Activated CD8-positive, alpha-beta memory T cell treated with anti-CD3 and anti-CD28 coated beads for 48 hours (primary cell): ENCODE data around the gene IRAG1.

Experiments used
- DNase-seq, 3 experiments: peaks; one replicate each; pipeline ENCODE4 v3.0.0-alpha.2; 2020; ENCODE audit warnings: low read depth in 2 of 3, low spot score in 2 of 3

The IRAG1 gene

DNA sequence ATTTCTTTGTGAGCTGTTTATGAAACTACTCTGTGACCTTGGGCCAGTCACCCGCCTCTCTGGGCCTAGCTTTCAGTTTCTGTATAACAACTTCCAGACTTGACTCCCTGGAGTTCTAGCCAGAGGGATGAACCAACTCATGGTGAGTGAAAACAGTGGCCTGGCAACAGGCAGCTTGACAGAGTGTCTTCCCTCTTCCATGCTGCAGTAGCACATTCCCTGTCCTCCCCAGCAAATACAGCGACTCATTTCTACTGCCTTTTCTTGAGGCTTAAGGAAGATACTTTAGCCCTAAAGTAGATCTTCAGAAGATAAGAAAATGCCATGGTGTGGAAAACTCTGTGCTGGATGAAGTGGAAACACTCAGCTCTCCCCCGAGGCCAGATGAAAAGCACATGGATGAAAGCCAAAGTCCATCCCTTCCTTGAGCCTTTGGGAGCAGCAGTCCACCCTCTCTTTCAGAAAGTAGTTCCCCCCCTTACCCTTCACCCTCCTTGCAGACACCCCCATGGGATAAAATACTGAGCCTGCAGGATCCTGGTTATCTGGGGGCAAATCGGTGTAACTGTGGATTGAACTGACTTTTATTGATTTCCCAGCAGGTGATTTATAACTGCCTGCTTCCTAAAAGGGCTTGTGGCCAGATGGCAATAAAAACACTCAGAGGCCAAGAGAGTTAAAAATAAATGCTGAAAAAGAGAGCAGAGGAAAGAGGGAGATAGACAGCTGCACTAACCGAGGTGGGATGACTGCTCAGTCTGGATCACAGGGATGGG, 24.1 kb downstream of the IRAG1 start:
- DNase-seq, result no peak

DNA sequence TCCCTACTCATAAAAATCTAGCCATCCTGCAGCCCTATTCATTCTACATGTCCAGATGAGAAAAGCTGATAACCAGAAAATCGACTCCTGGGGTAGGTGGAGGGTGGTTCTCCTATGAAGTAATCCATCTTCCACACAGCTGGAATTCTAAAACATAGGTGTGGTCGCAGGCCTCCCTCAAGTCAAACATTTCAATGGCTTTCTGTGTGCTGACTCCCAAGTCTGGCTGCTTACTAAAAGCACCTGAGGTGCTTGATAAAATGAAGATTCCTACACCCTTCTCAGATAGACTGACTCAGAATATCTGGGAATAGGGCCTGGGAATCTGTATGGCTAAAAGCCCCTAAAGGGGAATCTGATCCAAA, 26.1 kb downstream of the IRAG1 start:
- no peak for DNase-seq

DNA sequence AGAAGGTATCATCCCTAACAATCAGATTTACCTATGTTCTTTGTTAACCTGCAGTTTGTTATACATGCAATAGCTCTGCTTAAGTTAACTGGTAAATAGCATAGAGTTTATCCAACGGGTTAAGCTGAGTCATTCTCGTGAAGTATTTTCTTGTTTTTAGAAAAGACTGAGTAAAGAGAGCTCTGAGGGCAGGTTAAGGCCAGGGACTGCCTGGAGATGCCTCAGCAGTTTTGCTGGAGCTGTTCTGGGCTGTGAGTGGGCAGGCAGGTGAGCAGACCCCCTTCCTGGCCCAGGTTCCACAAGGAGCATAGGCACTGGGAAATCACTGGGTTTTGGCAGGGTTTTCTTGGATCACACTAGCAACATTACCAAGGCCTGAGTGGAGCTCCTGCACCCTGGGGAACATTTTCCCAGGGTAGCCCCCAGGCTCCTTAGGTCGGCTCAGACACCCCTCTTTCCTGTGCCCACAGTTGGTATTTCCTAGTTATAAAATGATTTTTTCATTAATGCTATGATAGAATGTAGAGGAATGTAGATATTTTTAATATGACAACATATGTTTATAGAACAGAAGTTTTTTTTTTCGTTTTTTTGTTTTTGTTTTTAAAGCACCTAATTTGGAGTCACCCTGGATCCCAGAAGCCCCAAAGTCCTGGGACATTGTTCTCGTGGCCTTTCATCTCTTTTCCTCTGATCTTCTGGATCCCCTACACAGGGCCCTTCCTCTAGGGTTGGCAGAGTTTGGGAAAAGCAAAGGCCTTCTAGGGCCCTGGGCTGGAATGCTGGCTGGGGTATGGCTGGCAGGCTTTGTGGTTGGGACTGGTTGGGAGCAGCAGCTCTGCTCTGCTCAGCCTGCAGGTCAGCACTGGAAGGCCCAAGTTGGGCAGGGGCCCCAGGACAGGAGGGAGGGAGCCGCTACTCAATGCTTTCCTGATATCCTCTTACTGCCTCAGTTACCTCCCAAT, 26.7 kb downstream of the IRAG1 start:
- no peak for DNase-seq

DNA sequence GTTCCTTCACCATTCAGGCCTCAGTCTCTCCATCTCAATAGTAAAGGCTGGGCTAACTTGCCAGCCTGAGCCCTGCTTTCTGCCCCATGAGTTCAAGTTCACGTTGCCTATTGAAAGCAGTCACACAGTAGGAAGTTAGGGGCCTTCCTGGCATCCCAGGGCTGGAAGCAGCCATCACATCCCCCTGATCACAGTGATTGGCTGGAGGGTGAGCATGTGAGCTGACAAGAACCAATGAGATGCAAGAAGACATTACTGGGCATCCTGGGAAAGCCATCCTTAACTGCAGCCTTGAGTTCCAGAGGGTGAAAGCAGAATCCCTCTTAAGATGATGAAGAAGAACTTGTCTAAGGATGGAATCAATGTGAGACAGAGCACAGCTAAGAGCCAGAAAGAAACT, 29.1 kb downstream of the IRAG1 start:
- DNase-seq, result no peak

DNA sequence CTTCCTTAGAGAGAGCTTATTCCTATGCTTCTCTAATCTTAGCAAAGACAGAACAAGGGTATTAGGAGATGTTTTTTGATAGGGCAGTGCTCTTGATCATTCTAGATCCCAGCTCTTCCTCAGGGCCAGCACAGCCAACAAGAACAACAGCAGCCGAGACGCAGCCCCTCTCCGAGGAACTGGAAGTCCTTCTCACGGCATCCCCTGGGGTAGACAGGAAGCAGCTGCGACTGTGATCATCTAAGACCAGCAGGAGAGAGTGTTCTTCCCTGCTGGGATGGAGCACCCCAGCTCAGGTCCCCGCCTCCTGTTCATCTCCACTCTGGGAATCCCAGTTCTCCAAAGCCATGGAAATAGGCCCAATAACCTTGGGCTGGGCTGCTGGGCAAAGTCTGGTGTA, 29.6 kb downstream of the IRAG1 start:
- no peak for DNase-seq

DNA sequence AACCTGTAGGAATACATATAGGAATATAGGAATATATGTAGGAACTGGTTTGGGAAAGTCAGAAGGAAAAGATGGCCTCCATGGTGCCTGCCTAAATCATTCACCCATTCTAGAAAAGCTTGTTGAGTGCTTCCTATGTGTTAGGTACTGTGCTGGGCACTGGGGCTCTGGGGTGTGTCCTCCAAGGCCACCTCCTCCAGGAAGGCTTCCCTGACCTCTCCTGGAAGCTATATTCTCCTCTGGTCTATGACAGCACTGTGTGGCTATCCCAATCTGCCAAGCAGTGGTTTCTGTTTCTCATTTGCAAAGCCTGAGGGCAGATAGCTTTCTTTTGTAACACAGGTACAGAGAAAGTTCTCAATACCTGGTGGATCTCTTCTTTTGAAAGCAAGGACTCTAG, 30.2 kb downstream of the IRAG1 start:
- DNase-seq, result no peak

DNA sequence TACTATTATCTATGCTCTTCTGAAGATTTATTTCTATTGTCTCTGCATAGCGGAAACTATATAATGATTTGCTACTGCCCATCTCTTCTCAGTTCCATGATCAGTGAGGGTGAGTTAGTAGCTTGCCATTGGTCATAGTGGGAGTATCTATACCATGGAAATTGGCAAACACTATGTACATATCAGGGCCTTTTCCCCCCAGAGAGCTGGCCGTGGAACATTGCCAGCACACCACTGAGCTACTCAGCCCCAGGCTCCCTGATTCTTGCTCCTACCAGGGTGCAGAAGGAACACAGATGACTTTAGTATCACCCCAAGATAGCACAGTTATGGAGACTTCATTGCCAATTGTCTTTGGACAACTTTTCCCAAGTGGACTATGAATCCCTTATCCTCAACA, 33.2 kb downstream of the IRAG1 start:
- DNase-seq, result no peak

DNA sequence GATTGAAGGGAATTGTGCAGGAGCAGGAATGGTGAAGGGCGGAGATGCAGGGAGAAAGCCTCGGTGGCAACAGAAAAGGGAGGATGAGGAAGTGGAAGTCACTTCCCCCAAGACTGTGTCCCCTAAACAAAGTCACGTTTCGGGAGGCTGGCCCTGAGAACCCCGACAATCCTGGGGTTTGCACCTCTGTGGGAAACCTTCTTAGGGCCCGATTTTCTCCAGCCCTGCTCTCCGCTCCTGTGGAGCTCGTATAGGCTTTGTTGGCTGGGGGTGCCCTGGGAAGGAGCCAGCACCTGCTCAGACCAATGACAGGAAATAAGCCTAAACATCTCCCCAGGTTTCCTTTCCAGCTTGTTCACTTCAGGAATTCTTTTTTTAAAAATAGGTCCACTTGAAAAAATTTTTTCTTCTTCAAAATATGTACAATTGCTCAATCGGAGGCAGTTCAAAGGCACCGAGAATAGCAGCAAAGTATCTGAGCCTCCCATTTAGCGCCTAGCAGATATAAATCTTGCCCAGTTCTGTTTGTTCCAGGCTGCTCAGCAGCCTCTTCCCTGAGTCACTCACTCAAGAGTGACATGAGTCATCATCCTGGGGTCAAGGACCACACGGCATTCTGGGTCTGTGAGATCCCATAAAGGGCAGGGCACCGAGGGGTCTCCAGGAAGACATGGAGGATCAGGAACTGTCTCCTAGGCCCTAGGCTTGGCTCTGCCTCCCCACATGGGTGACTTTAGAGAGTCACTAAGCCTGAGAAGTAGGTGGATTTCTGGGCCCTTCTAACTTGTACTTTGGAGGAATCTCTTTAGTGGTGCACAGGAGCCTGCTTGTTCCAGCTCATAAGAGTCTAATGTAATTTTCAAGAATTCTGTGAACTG, 34.0 kb downstream of the IRAG1 start:
- no peak for DNase-seq

DNA sequence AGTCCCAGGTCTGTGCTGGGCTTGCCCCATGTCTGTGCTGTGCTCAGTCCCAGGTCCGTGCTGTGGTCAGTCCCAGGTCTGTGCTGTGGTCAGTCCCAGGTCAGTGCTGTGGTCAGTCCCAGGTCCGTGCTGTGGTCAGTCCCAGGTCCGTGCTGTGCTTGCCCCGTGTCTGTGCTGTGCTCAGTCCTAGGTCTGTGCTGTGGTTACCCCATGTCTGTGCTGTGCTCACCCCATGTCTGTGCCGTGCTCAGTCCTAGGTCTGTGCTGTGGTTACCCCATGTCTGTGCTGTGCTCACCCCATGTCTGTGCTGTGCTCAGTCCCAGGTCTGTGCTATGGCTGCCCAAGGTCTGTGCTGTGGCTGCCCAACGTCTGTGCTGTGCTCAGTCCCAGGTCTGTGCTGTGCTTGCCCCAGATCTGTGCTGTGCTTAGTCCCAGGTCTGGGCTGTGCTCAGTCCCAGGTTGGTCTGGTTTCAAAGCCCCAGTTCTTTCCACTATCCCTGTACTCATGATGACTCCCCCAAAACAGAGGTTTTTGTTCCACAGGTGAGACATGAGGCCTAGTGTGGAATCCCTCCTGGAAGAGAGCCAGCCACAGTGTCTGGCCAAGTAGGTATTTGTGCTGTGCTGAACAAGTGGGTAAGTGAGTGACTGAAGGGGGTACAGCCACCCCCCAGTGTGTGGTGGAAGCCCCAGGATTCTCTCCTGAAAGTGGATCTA, 34.8 kb downstream of the IRAG1 start:
- no peak for DNase-seq

DNA sequence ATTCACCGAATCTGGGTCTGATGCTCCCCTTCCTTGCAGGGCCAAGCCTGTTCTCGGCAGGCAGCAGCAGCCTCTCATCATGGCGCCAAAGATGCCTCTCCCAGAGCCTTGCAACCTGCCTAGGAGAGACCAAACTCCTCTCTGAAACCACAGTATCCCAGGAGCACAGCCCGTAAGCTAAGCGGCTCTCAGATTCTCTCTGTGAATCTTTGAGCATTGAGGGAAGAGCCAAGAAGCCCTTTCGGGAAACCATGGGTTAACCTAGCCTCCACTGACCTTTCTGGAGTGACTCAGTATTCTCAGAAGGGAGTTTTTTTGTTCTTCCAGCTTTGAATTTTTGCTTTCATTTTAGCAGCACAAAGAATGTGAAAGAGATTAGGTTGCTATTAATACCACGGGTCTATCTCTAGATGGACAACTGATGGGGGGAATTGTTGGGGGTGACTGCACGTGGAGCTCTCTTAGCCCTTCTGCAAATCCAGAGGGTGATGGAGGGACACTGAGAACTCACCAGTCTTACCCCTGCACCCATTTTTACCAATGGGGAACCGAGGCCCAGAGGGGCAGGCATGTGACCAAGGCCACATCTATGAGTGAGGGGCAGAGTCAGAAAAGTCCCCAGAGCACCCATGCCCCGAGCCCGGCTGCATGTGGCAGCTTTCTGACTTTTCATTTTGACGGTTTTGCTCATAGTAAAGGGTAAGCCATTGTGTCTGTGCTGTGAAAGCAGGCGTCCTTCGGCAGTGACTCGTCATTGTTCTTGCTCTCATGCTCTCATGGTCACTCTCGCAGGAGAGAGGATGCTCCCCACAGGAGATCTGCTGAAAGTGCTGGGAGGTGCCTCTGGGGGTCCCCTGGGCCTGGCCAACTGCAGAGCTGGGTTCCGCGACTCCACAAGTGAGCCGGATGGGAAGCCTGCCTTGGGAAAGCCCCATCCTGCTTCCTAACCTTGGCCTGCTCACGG, 36.0 kb downstream of the IRAG1 start:
- no peak for DNase-seq

DNA sequence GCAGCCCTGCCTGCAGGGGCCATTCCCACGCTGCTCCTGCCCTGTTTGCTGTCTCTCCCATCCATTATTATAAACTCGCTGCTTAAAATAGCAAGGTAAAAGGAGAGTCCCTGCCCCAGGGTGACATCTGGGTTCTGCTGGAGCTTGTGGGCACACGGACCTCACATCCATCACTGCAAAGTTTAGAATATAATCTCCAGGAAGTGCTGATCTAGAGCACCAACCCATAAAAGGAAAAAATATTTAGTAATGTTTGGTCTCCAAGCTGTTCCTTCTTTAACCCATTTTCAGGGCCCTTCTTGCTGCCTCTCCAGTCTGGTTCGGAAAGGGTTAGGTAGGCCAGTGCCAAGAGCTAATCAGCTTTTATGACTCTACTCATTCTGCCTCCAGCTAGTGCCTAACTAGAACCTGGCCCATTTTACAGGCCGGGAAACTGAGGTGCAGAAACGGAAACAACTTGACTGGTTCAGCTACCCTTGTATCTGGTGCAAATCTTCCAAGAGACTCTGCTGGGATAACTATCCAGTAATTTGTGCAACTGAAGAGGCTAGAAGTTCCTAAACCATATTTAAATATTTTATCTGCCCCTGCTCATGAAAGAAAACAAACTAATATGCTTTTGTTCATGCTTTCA, 37.5 kb downstream of the IRAG1 start:
- no peak for DNase-seq

DNA sequence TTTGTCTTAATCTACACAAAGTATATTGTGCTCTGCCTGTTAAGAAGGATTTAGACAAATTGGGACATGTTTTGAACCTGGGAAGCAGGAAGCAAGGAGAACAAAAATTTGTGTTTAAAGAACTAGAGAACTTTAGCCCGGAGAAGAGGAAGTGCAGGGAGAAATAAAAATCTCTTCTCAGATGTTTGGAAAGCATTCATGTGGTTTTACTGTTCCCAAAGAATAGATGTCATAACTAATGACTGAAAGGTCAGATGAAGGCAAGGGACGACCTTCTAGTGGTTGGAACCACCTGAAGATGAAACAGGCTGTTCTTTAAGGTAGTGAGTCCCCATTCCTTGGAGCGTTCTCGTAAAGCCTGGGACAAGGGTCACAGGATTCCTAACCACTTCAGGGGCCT, 38.3 kb downstream of the IRAG1 start:
- DNase-seq, result no peak

DNA sequence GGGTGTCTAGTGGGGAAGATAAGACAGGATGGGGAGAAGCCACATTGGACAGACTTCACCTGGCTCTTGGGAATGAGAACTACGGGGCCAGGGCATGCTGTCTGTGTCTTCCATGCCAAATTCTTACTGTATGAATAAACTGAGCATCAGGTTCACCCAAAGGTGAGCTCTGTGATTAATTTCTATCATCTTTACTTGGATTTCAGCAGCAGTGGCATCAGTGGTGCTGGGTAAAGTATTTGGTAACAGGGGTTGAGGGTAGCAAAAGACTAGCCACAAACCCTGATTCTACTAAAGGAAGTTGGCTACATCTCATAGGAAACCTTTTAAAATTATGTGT, 38.8 kb downstream of the IRAG1 start:
- DNase-seq, result no peak

DNA sequence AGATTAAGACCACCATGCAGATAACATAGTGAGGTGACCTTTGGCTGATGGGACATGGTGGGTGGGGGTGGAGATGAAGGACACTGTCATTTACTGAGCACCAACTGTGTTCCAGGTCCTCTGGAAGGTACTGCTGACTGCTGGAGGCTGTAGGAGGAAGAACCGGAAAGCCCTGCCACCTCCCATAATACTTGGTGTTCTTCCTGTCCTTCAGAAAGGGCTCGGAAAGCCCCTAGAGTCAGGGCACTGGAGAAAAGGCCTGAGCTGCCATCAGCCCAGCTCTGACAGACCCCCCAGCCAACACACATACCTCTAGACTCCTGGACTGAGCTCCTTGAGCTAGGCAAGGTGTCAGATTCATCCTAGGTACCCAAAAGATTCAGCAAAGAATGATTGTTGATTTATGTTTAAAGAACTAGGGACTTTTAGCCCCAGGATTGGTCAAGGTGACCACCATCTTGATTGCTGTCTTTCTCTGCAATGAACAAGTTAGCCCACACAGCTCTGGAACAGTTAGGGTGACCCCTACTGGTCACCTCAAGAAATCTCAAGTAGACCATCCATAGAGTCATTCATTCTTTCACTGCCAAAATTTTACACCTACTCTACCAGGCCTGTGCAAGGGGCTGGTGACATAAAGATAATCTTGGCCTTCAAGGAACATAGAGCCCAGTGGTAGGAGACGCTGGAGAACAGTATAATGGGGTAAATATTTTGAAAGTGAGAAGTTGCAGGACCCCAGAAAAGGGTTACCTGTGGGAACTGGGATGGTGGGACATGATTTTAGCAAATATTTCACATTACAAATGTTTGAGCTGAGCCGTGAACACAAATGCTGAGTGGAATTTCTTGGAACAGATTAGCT, 39.4 kb downstream of the IRAG1 start:
- DNase-seq, result no peak

DNA sequence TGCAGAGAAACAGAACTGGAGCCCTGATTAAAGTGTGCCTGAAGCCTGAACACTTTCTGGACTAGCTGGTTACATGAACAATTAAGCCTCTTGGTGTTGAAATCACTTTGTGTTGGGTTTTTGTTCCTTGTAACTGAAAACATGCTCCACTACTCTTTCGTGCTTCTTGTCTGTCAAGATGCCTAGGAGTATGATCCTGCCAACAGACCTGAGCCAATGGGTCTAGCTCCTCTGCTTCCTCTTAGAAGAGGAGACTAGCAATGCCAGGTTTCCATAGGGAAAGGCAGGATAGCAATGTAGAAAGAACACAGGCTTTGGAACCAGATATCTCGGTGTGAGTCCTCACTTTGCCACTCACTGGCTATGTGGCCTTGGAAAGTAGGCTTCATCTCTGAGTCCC, 40.3 kb downstream of the IRAG1 start:
- DNase-seq, result no peak

DNA sequence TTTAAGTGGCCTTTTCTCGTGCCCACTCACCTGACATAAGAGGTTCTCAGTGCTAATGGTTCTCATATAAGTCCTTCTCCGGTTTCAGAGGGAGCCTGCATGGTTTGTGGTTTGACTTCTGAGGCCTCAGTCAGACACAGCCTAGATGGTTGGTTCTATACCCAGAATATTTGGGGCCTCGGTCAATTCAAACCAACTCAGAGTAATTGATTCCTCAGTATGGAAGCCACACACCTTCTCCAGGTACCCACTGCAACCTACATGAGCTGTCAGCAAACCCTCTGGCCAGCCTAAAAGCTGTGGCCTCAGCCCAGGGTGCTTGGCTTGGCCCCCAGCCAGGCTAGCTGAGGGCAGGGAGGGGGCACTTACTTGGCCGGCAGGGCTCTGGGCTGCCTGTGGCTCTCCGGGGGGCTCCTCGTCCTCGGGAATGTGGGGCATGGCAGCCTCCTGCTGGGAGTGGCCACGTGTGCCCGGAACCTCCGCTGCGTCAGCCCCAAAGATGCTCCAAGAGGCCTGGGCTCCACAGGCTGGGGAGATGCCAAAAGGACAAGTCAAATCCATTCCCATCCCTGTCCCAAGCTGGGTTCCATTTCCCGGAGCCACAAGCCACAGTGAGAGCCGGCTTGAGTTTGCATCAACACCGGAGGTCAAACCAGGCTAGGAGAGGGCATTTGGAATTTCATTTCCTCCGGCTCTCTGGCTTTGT, 41.7 kb downstream of the IRAG1 start:
- no peak for DNase-seq

DNA sequence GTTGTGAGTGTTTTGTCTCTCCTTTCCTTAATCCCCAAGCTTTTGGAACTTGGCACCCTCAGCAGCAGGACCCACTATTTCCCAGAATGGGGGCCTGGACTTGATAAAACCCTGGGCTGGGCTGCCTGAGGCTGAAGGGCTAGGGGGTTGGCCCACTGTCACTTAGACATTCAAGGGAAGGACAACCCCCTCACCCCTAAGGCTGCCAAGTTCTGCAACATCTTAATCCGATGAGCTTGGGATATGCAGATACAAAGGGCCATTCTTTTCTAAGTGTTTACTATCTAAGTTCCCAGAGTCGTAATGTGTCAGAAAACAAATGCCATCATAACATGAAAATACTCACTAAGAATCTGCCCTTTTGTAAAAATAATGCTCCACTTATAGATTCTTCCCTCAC, 42.9 kb downstream of the IRAG1 start:
- DNase-seq, result no peak

DNA sequence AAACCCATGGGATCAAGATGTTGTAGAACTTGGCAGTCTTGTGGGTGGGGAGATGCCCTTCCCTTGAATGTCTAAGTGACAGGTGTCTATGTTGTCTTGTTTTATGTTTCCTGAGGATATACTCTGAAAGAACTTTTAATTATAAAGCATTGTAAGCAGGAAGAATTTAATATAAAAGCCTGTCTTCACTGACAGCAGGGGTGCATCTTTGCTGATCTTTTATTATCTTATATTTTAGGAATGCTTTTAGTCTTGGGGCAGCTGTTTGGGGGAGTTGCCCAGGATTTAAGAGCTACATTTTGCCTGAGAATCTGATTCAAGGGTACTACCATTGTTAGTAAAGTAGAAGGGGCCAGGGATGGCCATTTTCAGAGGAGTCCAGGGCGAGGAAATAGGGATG, 43.4 kb downstream of the IRAG1 start:
- no peak for DNase-seq
